Measurements from ENCODE around the gene TLCD3B. TPM values are rescaled to one million over a fixed set of nuclear protein-coding genes. Genes with fewer than 3 reads are reported as not detected.

The TLCD3B gene
- total RNA-seq, 2 experiments from 2014 or later: 3.7 to 4.0 TPM

- Mint-ChIP-seq H3K4me3 (no peak overlapping the region), H3K4me1 (no peaks in the 10 kb centered on the region), H3K36me3 (ENCODE audit: low read depth) (peaks cover 30% of the 10 kb centered on the region), H3K27me3 (no peaks in the 10 kb centered on the region), H3K9me3 (ENCODE audit: low read depth) (no peaks in the 10 kb centered on the region), H3K27ac (no peak overlapping the region)
- intact Hi-C loops (cut with DNase I, micrococcal nuclease): no loop called here
- DNase-seq (no peak), ATAC-seq (no peak)
- ChIA-PET POLR2A (no interaction called here), CTCF (no interaction called here)
Measured at GRCh38 chr16:29987371-29988085, 43.5 kb downstream of the TLCD3B start.

DNA sequence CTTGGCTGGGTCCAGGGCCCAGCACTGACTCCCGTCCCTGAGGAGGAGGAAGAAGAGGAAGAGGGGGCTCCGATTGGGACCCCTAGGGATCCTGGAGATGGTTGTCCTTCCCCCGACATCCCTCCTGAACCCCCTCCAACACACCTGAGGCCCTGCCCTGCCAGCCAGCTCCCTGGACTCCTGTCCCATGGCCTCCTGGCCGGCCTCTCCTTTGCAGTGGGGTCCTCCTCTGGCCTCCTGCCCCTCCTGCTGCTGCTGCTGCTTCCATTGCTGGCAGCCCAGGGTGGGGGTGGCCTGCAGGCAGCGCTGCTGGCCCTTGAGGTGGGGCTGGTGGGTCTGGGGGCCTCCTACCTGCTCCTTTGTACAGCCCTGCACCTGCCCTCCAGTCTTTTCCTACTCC is 44.1 kb downstream of the TLCD3B start:
- peaks cover 28% of the 10 kb centered on the region for H3K36me3 Mint-ChIP-seq (ENCODE audit: low read depth)
- CTCF ChIA-PET: no interaction called here
- POLR2A ChIA-PET: no interaction called here
- H3K27me3 Mint-ChIP-seq: no peaks in the 10 kb centered on the region
- DNase-seq: no peak
- intact Hi-C loops (cut with DNase I, micrococcal nuclease): no loop called here
- no peak overlapping the region for H3K4me3 Mint-ChIP-seq
- no peaks in the 10 kb centered on the region for H3K4me1 Mint-ChIP-seq
- H3K9me3 Mint-ChIP-seq (ENCODE audit: low read depth): no peaks in the 10 kb centered on the region
- ATAC-seq: no peak
- no peak overlapping the region for H3K27ac Mint-ChIP-seq

- Mint-ChIP-seq H3K4me3 (no peak overlapping the region), H3K36me3 (ENCODE audit: low read depth) (peaks cover 29% of the 10 kb centered on the region), H3K27ac (no peak overlapping the region), H3K9me3 (ENCODE audit: low read depth) (no peaks in the 10 kb centered on the region), H3K4me1 (no peaks in the 10 kb centered on the region), H3K27me3 (no peaks in the 10 kb centered on the region)
- no peak for ATAC-seq
- ChIA-PET POLR2A (interaction anchor here (1.4 kb wide), 1 partner anchor 9 kb away, joined by 3 read pairs; the partner anchor contains the start of gene HIRIP3), CTCF (interaction anchor here (0.6 kb wide), 1 partner anchor 86 kb away, joined by 3 read pairs; the partner anchor contains the start of gene ASPHD1)
- intact Hi-C loops (cut with DNase I, micrococcal nuclease): no loop called here
- DNase-seq: no peak
Measured at GRCh38 chr16:29986231-29986630, 44.8 kb downstream of the TLCD3B start.

- Mint-ChIP-seq H3K9me3 (ENCODE audit: low read depth) (no peaks in the 10 kb centered on the region), H3K4me3 (no peak overlapping the region), H3K27me3 (no peaks in the 10 kb centered on the region), H3K27ac (no peak overlapping the region), H3K4me1 (no peaks in the 10 kb centered on the region), H3K36me3 (ENCODE audit: low read depth) (peaks cover 29% of the 10 kb centered on the region)
- ChIA-PET POLR2A (interaction anchor here (1.4 to 1.5 kb wide), 2 partner anchors 10 kb away, joined by 3 to 4 read pairs; partner anchors contain the start of gene HIRIP3), CTCF (no interaction called here)
- no peak for ATAC-seq
- intact Hi-C loops (cut with DNase I, micrococcal nuclease): no loop called here
- no peak for DNase-seq
Measured at GRCh38 chr16:29985271-29985811, 45.7 kb downstream of the TLCD3B start.

- DNase-seq (no peak), ATAC-seq (no peak)
- no peak overlapping the region for H3K4me3 Mint-ChIP-seq
- POLR2A ChIA-PET: interaction anchor here (1.5 kb wide), 1 partner anchor 9 kb away, joined by 4 read pairs; no protein-coding TSS in a partner anchor
- no peak overlapping the region for H3K27ac Mint-ChIP-seq
- no peaks in the 10 kb centered on the region for H3K9me3 Mint-ChIP-seq (ENCODE audit: low read depth)
- H3K27me3 Mint-ChIP-seq: no peaks in the 10 kb centered on the region
- intact Hi-C loops (cut with DNase I, micrococcal nuclease): no loop called here
- H3K4me1 Mint-ChIP-seq: no peaks in the 10 kb centered on the region
- H3K36me3 Mint-ChIP-seq (ENCODE audit: low read depth): peaks cover 27% of the 10 kb centered on the region
- CTCF ChIA-PET: no interaction called here
Measured at GRCh38 chr16:29984764-29985147, 46.3 kb downstream of the TLCD3B start.

- POLR2A ChIA-PET: interaction anchor here (1.5 kb wide), 1 partner anchor 8 kb away, joined by 4 read pairs; no protein-coding TSS in a partner anchor
- H3K27ac Mint-ChIP-seq: no peak overlapping the region
- no peak for ATAC-seq
Measured at GRCh38 chr16:29984137-29984763, 46.8 kb downstream of the TLCD3B start.

GRCh38 chr16:29983420-29984136 is 47.5 kb downstream of the TLCD3B start:
- H3K4me3 Mint-ChIP-seq: no peak overlapping the region
- no peaks in the 10 kb centered on the region for H3K27me3 Mint-ChIP-seq
- H3K27ac Mint-ChIP-seq: no peak overlapping the region
- DNase-seq (no peak), ATAC-seq (no peak)
- H3K4me1 Mint-ChIP-seq: no peaks in the 10 kb centered on the region
- H3K9me3 Mint-ChIP-seq (ENCODE audit: low read depth): no peaks in the 10 kb centered on the region
- H3K36me3 Mint-ChIP-seq (ENCODE audit: low read depth): peaks cover 35% of the 10 kb centered on the region
- POLR2A ChIA-PET: no interaction called here
- CTCF ChIA-PET: interaction anchor here (1.1 kb wide), 1 partner anchor 292 kb away, joined by 4 read pairs; no protein-coding TSS in a partner anchor
- intact Hi-C loops (cut with DNase I, micrococcal nuclease): no loop called here

More at GRCh38 chr16:29984137-29984763, 46.8 kb downstream of the TLCD3B start:
- CTCF ChIA-PET: no interaction called here
- Mint-ChIP-seq H3K4me1 (no peaks in the 10 kb centered on the region), H3K36me3 (ENCODE audit: low read depth) (peaks cover 32% of the 10 kb centered on the region), H3K27me3 (no peaks in the 10 kb centered on the region), H3K9me3 (ENCODE audit: low read depth) (no peaks in the 10 kb centered on the region), H3K4me3 (no peak overlapping the region)
- no peak for DNase-seq
- intact Hi-C loops (cut with DNase I, micrococcal nuclease): no loop called here

GRCh38 chr16:29982560-29983419 is 48.3 kb downstream of the TLCD3B start:
- Mint-ChIP-seq H3K4me1 (no peaks in the 10 kb centered on the region), H3K9me3 (ENCODE audit: low read depth) (no peaks in the 10 kb centered on the region), H3K4me3 (no peak overlapping the region), H3K27ac (no peak overlapping the region), H3K36me3 (ENCODE audit: low read depth) (peaks cover 39% of the 10 kb centered on the region), H3K27me3 (no peaks in the 10 kb centered on the region)
- intact Hi-C loops (cut with DNase I, micrococcal nuclease): no loop called here
- ChIA-PET CTCF (interaction anchor here (1.1 kb wide), 1 partner anchor 291 kb away, joined by 4 read pairs; no protein-coding TSS in a partner anchor), POLR2A (no interaction called here)
- ATAC-seq (no peak), DNase-seq (no peak)

GRCh38 chr16:29978564-29979270 is 52.4 kb downstream of the TLCD3B start:
- ChIA-PET CTCF (interaction anchor here (0.6 kb wide), 2 partner anchors 101 to 207 kb away, joined by 3 read pairs; no protein-coding TSS in a partner anchor), POLR2A (interaction anchor here (0.6 kb wide), 1 partner anchor 287 kb away, joined by 8 read pairs; no protein-coding TSS in a partner anchor)
- Mint-ChIP-seq H3K27me3 (no peaks in the 10 kb centered on the region), H3K4me1 (peaks cover 26% of the 10 kb centered on the region), H3K4me3 (no peak overlapping the region), H3K9me3 (ENCODE audit: low read depth) (no peaks in the 10 kb centered on the region), H3K36me3 (ENCODE audit: low read depth) (peaks cover 28% of the 10 kb centered on the region), H3K27ac (no peak overlapping the region)
- no peak for DNase-seq
- intact Hi-C loops (cut with DNase I, micrococcal nuclease): no loop called here
- ATAC-seq: no peak

DNA sequence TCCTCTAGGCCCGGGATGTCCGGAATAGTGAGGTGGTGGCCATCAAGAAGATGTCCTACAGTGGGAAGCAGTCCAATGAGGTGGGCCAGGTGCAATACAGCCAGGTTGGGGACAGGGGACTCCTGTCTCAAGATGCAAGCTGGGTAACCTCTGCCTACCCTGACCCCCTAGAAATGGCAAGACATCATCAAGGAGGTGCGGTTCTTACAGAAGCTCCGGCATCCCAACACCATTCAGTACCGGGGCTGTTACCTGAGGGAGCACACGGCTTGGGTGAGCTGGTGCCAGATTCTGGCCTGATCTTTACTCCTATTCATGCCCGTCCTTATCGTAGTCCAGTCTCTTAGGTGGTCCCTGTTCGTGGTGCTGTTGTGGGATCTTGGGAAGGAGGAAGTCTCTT is 53.0 kb downstream of the TLCD3B start:
- peaks cover under 1% of the 10 kb centered on the region for H3K9me3 Mint-ChIP-seq (ENCODE audit: low read depth)
- ATAC-seq (no peak), DNase-seq (no peak)
- peaks cover 28% of the 10 kb centered on the region for H3K36me3 Mint-ChIP-seq (ENCODE audit: low read depth)
- peaks cover 29% of the 10 kb centered on the region for H3K4me1 Mint-ChIP-seq
- intact Hi-C loops (cut with DNase I, micrococcal nuclease): no loop called here
- H3K27me3 Mint-ChIP-seq: no peaks in the 10 kb centered on the region
- ChIA-PET POLR2A (interaction anchor here (0.6 kb wide), 1 partner anchor 287 kb away, joined by 8 read pairs; no protein-coding TSS in a partner anchor), CTCF (no interaction called here)
- H3K4me3 Mint-ChIP-seq: no peak overlapping the region
- H3K27ac Mint-ChIP-seq: peak overlapping the region; percentile 30
